SK-N-SH treated with all-trans-retinoic acid at 6 μM for 48 hours (cell line): ENCODE measurements around the gene MARCHF10.
A peak's percentile ranks its signal among the peaks of the same experiment; 100 is the strongest.

Source experiments
- ATAC-seq: fragments of 200-7000 bp; cut with Tn5 transposase; 3 replicates; pipeline ENCODE4 v1.9.1; 2020; ENCODE audit warnings: mild to moderate bottlenecking, moderate library complexity
- ARNTL ChIP-seq: fragments of 450-650 bp; formaldehyde crosslinking; IDR thresholded peaks from 2 replicates; pipeline ENCODE4 v1.5.0; 2020; ENCODE audit warnings: low read depth, mild to moderate bottlenecking, moderate library complexity, borderline replicate concordance
- BACH2 ChIP-seq: fragments of 250-450 bp; sonication (Bioruptor Pico); IDR thresholded peaks from 2 replicates; pipeline ENCODE4 v1.9.0; 2021; ENCODE audit warnings: mild to moderate bottlenecking, borderline replicate concordance
- CSDC2 ChIP-seq: fragments of 250-450 bp; sonication (Bioruptor Pico); IDR thresholded peaks from 2 replicates; pipeline ENCODE4 v1.5.0; 2020; ENCODE audit warnings: mild to moderate bottlenecking, moderate library complexity
- ESRRG ChIP-seq: fragments of 250-450 bp; sonication (Bioruptor Pico); IDR thresholded peaks from 2 replicates; pipeline ENCODE4 v1.6.1; 2021; ENCODE audit warnings: mild to moderate bottlenecking
- GLIS3 ChIP-seq: fragments of 250-450 bp; sonication (Bioruptor Pico); IDR thresholded peaks from 2 replicates; pipeline ENCODE4 v1.5.0; 2020; ENCODE audit warnings: mild to moderate bottlenecking, moderate library complexity
- ISL1 ChIP-seq: fragments of 250-450 bp; sonication (Bioruptor Pico); IDR thresholded peaks from 2 replicates; pipeline ENCODE4 v2.1.2; 2022; ENCODE audit warnings: mild to moderate bottlenecking, moderate library complexity
- OSR1 ChIP-seq: fragments of 250-450 bp; sonication (Bioruptor Pico); IDR thresholded peaks from 2 replicates; pipeline ENCODE4 v1.8.0; 2022; ENCODE audit warnings: moderate library complexity, mild to moderate bottlenecking, inconsistent platforms
- PATZ1 ChIP-seq: fragments of 250-450 bp; sonication (Bioruptor Pico); IDR thresholded peaks from 2 replicates; pipeline ENCODE4 v1.8.0; 2020; ENCODE audit warnings: mild to moderate bottlenecking, moderate library complexity, borderline replicate concordance
- POU6F1 ChIP-seq: fragments of 250-450 bp; sonication (Bioruptor Pico); IDR thresholded peaks from 2 replicates; pipeline ENCODE4 v1.8.0; 2021; ENCODE audit warnings: low read depth, mild to moderate bottlenecking, moderate library complexity, borderline replicate concordance
- PPARA ChIP-seq: fragments of 250-450 bp; sonication (Bioruptor Pico); IDR thresholded peaks from 2 replicates; pipeline ENCODE4 v1.5.0; 2020; ENCODE audit warnings: mild to moderate bottlenecking, borderline replicate concordance
- RARB ChIP-seq: fragments of 250-450 bp; sonication (Bioruptor Pico); IDR thresholded peaks from 2 replicates; pipeline ENCODE4 v1.8.0; 2021; ENCODE audit warnings: mild to moderate bottlenecking, moderate library complexity
- TCF4 ChIP-seq: fragments of 250-450 bp; sonication (Bioruptor Pico); IDR thresholded peaks from 2 replicates; pipeline ENCODE4 v1.8.0; 2021; ENCODE audit warnings: mild to moderate bottlenecking, moderate library complexity, borderline replicate concordance
- TSHZ2 ChIP-seq: fragments of 250-450 bp; sonication (Bioruptor Pico); IDR thresholded peaks from 2 replicates; pipeline ENCODE4 v1.5.0; 2020; ENCODE audit warnings: mild to moderate bottlenecking, moderate library complexity
- ZC3H10 ChIP-seq: fragments of 250-450 bp; sonication (Bioruptor Pico); IDR thresholded peaks from 2 replicates; pipeline ENCODE4 v1.5.1; 2021; ENCODE audit warnings: mild to moderate bottlenecking, moderate library complexity
- ZFP3 ChIP-seq: fragments of 250-450 bp; sonication (Bioruptor Pico); IDR thresholded peaks from 2 replicates; pipeline ENCODE4 v1.5.0; 2020; ENCODE audit warnings: mild to moderate bottlenecking, moderate library complexity
- ZFP30 ChIP-seq: fragments of 450-650 bp; formaldehyde crosslinking; IDR thresholded peaks from 2 replicates; pipeline ENCODE4 v1.5.0; 2022; ENCODE audit warnings: mild to moderate bottlenecking, moderate library complexity
- ZNF565 ChIP-seq: fragments of 450-650 bp; formaldehyde crosslinking; conservative IDR thresholded peaks from 2 replicates; pipeline ENCODE4 v1.5.0; 2020; ENCODE audit warnings: low read depth, mild to moderate bottlenecking, moderate library complexity
- ZNF8 ChIP-seq: fragments of 450-650 bp; formaldehyde crosslinking; IDR thresholded peaks from 2 replicates; pipeline ENCODE4 v1.5.0; 2020; ENCODE audit warnings: mild to moderate bottlenecking, moderate library complexity
- TF ChIP-seq, protein P1 (sequence below): fragments of 250-450 bp; sonication (Bioruptor Pico); IDR thresholded peaks from 2 replicates; pipeline ENCODE4 v1.5.1; 2021; ENCODE audit warnings: mild to moderate bottlenecking, moderate library complexity

MARCHF10 gene

GRCh38 chr17:62816282-62816839, 8.2 kb upstream of the MARCHF10 start (continued):
- no peak for TF ChIP-seq PATZ1 (CRISPR knock-in tag)
- no peak for TF ChIP-seq TCF4 (CRISPR knock-in tag)
- TF ChIP-seq ARNTL (CRISPR knock-in tag), result no peak
- TF ChIP-seq ZNF565 (CRISPR knock-in tag), result no peak
- no peak for TF ChIP-seq OSR1 (CRISPR knock-in tag)
- TF ChIP-seq ZFP30 (CRISPR knock-in tag), result no peak
- peak; percentile 73; the same call in 1 of the 2 replicates for TF ChIP-seq TSHZ2 (CRISPR knock-in tag)
- no peak for TF ChIP-seq ZC3H10
- TF ChIP-seq PPARA (CRISPR knock-in tag), result no peak
- no peak for TF ChIP-seq ZFP3 (CRISPR knock-in tag)
- TF ChIP-seq GLIS3 (CRISPR knock-in tag), result no peak
- no peak for TF ChIP-seq CSDC2 (CRISPR knock-in tag)
- TF ChIP-seq BACH2 (CRISPR knock-in tag), result no peak

GRCh38 chr17:62809656-62810055, 1.5 kb upstream of the MARCHF10 start:
- no peak for ATAC-seq
- no peak for TF ChIP-seq GLIS3 (CRISPR knock-in tag)
- TF ChIP-seq ESRRG (CRISPR knock-in tag), result no peak
- no peak for TF ChIP-seq PPARA (CRISPR knock-in tag)
- TF ChIP-seq ZC3H10, result no peak
- no peak for TF ChIP-seq RARB (CRISPR knock-in tag)
- TF ChIP-seq TCF4 (CRISPR knock-in tag), result no peak
- no peak for TF ChIP-seq ZNF8 (CRISPR knock-in tag)
- TF ChIP-seq ISL1 (CRISPR knock-in tag), result no peak
- no peak for TF ChIP-seq ZFP3 (CRISPR knock-in tag)
- no peak for TF ChIP-seq ZNF565 (CRISPR knock-in tag)
- TF ChIP-seq POU6F1 (CRISPR knock-in tag), result no peak

DNA sequence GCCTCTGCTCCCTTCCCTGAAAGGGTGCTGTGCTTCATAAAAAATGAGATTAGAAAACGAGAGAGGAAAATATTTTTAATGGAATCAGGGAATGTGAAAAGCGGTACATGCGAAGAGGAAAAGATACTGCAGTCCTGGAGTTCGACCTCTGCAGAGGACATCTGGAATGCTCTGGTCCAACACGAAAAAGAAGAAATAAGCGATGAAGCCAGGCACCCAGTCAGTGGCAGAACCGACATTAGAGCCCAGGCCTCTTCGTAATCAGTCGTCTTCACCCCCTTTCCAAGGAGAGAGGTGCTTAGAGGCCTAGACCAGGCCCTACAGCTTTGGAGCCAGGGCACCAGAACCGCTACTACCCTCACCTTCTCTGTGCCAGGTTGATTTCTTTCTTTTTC, 459 bp upstream of the MARCHF10 start:
- no peak for TF ChIP-seq PPARA (CRISPR knock-in tag)
- TF ChIP-seq CSDC2 (CRISPR knock-in tag), result no peak
- TF ChIP-seq OSR1 (CRISPR knock-in tag), result no peak
- no peak for TF ChIP-seq TSHZ2 (CRISPR knock-in tag)
- no peak for TF ChIP-seq ESRRG (CRISPR knock-in tag)
- no peak for TF ChIP-seq ZNF8 (CRISPR knock-in tag)
- TF ChIP-seq ZC3H10, result no peak
- TF ChIP-seq POU6F1 (CRISPR knock-in tag), result no peak
- TF ChIP-seq, protein P1, sequence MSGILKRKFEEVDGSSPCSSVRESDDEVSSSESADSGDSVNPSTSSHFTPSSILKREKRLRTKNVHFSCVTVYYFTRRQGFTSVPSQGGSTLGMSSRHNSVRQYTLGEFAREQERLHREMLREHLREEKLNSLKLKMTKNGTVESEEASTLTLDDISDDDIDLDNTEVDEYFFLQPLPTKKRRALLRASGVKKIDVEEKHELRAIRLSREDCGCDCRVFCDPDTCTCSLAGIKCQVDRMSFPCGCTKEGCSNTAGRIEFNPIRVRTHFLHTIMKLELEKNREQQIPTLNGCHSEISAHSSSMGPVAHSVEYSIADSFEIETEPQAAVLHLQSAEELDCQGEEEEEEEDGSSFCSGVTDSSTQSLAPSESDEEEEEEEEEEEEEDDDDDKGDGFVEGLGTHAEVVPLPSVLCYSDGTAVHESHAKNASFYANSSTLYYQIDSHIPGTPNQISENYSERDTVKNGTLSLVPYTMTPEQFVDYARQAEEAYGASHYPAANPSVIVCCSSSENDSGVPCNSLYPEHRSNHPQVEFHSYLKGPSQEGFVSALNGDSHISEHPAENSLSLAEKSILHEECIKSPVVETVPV (CRISPR knock-in tag), result no peak
- TF ChIP-seq ZNF565 (CRISPR knock-in tag), result no peak
- no peak for TF ChIP-seq ZFP3 (CRISPR knock-in tag)
- TF ChIP-seq GLIS3 (CRISPR knock-in tag), result no peak
- TF ChIP-seq BACH2 (CRISPR knock-in tag), result no peak
- TF ChIP-seq TCF4 (CRISPR knock-in tag), result no peak
- ATAC-seq, result no peak
